Osteoblast (primary cell): ENCODE results near the gene MRPL27. TPM values are rescaled to one million over a fixed set of nuclear protein-coding genes. Genes with fewer than 3 reads are reported as not detected.

ENCODE experiments used
- DNase-seq: peaks from one replicate; pipeline ENCODE4 v3.0.0; 2011; ENCODE audit warnings: low spot score, mixed read lengths; ENCODE audit not compliant: insufficient read length; ENCODE audit errors: missing footprints
- H2AFZ ChIP-seq: 2 replicates; pipeline ENCODE4 v1.6.0; 2011; ENCODE audit warnings: mild to moderate bottlenecking, low read length
- H3K27ac ChIP-seq: 2 replicates; pipeline ENCODE4 v1.5.1; 2011; ENCODE audit warnings: mild to moderate bottlenecking, low read depth, low read length, moderate library complexity
- H3K27me3 ChIP-seq: 2 replicates; pipeline ENCODE4 v1.6.0; 2012; ENCODE audit warnings: mild to moderate bottlenecking, control low read depth, inconsistent platforms, low read length, moderate library complexity; ENCODE audit not compliant: insufficient read depth
- H3K36me3 ChIP-seq: 2 replicates; pipeline ENCODE4 v1.5.1; 2011; ENCODE audit warnings: mild to moderate bottlenecking, low read length, control low read depth, moderate library complexity; ENCODE audit not compliant: insufficient read depth
- H3K4me1 ChIP-seq: 2 replicates; pipeline ENCODE4 v1.5.1; 2011; ENCODE audit warnings: mild to moderate bottlenecking, low read length, control low read depth, moderate library complexity; ENCODE audit not compliant: insufficient read depth
- H3K4me2 ChIP-seq: 2 replicates; pipeline ENCODE4 v1.6.0; 2011; ENCODE audit warnings: mild to moderate bottlenecking, low read length; ENCODE audit not compliant: insufficient read depth
- H3K4me3 ChIP-seq: fragments of 200-600 bp; sonication (generic); 3 replicates; pipeline ENCODE4 v1.5.1; 2012; ENCODE audit warnings: mild to moderate bottlenecking, low read length, inconsistent platforms; ENCODE audit not compliant: insufficient read depth
- H3K79me2 ChIP-seq: 2 replicates; pipeline ENCODE4 v1.6.0; 2012; ENCODE audit warnings: mild to moderate bottlenecking, low read length, control low read depth, inconsistent platforms; ENCODE audit not compliant: insufficient read depth
- H3K9me3 ChIP-seq: 2 replicates; pipeline ENCODE4 v1.5.1; 2011; ENCODE audit warnings: low read depth, low read length, control low read depth
- H4K20me1 ChIP-seq: 2 replicates; pipeline ENCODE4 v1.6.0; 2012; ENCODE audit warnings: mild to moderate bottlenecking, low read length, control low read depth; ENCODE audit not compliant: insufficient read depth
- total RNA-seq: library from RNA; depleted of rRNA; stranded (reverse); fragments of >200 nt; gene quantifications from 2 replicates; pipeline ENCODE4 v1.2.3, GENCODE V29; 2012
- TF ChIP-seq, protein P1 (sequence below): IDR thresholded peaks from 2 replicates; pipeline ENCODE4 v1.5.1; 2011; ENCODE audit warnings: mild to moderate bottlenecking, low read depth, low read length, moderate library complexity; ENCODE audit errors: extremely low read depth

The MRPL27 gene
- total RNA-seq, 1 donor: 55.7 TPM

GRCh38 chr17:50364715-50365114 is 8.3 kb downstream of the MRPL27 start:
- no peak overlapping the region for H3K27ac ChIP-seq
- H3K4me2 ChIP-seq: no peak overlapping the region

DNA sequence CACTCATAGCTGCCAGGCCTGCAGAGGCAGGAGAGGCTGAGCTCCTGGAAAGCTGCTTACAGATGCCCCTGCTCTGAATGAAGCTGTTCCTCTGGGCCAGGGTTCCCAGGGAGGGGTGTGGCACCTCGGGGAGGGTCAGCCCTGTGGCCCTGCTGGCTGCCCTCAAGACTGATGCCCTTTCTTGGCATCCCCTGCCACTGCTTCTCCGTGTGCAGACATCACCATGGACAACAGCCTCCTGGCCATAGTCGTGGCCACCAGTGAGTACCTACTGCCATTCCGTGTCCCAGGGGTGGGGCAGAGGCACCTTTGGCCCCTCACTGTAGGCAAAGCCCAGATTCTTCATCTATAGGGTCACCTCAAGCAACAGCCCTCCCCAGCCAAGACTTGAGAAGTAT is 8.9 kb downstream of the MRPL27 start:
- Histone ChIP-seq H3K4me3 (no peak overlapping the region), H3K4me2 (no peak overlapping the region), H3K9me3 (no peaks in the 10 kb centered on the region), H3K4me1 (peaks cover 13% of the 10 kb centered on the region), H4K20me1 (peaks cover 15% of the 10 kb centered on the region), H2AFZ (no peak overlapping the region), H3K27me3 (no peaks in the 10 kb centered on the region), H3K79me2 (no peaks in the 10 kb centered on the region), H3K36me3 (peaks cover 39% of the 10 kb centered on the region), H3K27ac (no peak overlapping the region)
- TF ChIP-seq, protein P1, sequence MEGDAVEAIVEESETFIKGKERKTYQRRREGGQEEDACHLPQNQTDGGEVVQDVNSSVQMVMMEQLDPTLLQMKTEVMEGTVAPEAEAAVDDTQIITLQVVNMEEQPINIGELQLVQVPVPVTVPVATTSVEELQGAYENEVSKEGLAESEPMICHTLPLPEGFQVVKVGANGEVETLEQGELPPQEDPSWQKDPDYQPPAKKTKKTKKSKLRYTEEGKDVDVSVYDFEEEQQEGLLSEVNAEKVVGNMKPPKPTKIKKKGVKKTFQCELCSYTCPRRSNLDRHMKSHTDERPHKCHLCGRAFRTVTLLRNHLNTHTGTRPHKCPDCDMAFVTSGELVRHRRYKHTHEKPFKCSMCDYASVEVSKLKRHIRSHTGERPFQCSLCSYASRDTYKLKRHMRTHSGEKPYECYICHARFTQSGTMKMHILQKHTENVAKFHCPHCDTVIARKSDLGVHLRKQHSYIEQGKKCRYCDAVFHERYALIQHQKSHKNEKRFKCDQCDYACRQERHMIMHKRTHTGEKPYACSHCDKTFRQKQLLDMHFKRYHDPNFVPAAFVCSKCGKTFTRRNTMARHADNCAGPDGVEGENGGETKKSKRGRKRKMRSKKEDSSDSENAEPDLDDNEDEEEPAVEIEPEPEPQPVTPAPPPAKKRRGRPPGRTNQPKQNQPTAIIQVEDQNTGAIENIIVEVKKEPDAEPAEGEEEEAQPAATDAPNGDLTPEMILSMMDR: no peak
- peak; percentile 52 for DNase-seq

More at GRCh38 chr17:50364715-50365114, 8.3 kb downstream of the MRPL27 start:
- H3K79me2 ChIP-seq: peaks cover 2% of the 10 kb centered on the region
- no peak overlapping the region for H3K4me3 ChIP-seq
- H2AFZ ChIP-seq: no peak overlapping the region
- H3K4me1 ChIP-seq: peaks cover 13% of the 10 kb centered on the region
- TF ChIP-seq, protein P1: peak; percentile 10
- peaks cover 39% of the 10 kb centered on the region for H3K36me3 ChIP-seq
- H4K20me1 ChIP-seq: peaks cover 15% of the 10 kb centered on the region
- DNase-seq: peak; percentile 94
- no peaks in the 10 kb centered on the region for H3K9me3 ChIP-seq
- no peaks in the 10 kb centered on the region for H3K27me3 ChIP-seq

GRCh38 chr17:50363217-50364060 is 9.5 kb downstream of the MRPL27 start:
- H3K4me1 ChIP-seq: peaks cover 13% of the 10 kb centered on the region
- TF ChIP-seq, protein P1: no peak
- no peak overlapping the region for H2AFZ ChIP-seq
- no peak overlapping the region for H3K4me2 ChIP-seq
- no peaks in the 10 kb centered on the region for H3K27me3 ChIP-seq
- no peaks in the 10 kb centered on the region for H3K9me3 ChIP-seq
- peak; percentile 94 for DNase-seq
- no peak overlapping the region for H3K4me3 ChIP-seq
- peaks cover 39% of the 10 kb centered on the region for H3K36me3 ChIP-seq
- no peak overlapping the region for H3K27ac ChIP-seq
- peaks cover 17% of the 10 kb centered on the region for H4K20me1 ChIP-seq
- H3K79me2 ChIP-seq: no peaks in the 10 kb centered on the region

DNA sequence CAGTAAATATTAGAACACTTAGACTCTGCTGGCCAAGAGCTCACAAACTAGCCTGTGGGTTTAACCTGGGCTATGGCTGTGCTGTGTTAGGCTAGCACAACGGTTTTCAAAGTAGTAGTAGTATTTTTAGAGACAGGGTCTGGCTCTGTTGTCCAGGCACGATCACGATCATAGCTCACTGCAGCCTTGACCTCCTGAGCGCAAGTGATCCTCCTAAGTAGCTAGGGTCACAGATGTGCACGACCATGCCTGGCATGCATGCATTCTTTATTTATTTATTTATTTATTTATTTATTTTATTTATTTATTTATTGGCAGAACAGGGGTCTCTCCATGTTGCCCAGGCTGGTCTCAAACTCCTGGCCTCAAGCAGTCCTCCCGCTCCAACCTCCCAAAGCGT is 10.3 kb downstream of the MRPL27 start:
- Histone ChIP-seq H3K9me3 (no peaks in the 10 kb centered on the region), H3K4me1 (peaks cover 13% of the 10 kb centered on the region), H3K36me3 (peaks cover 39% of the 10 kb centered on the region), H3K27ac (no peak overlapping the region), H2AFZ (no peak overlapping the region), H4K20me1 (peaks cover 19% of the 10 kb centered on the region), H3K4me3 (no peak overlapping the region), H3K4me2 (peak overlapping the region; percentile 50), H3K27me3 (no peaks in the 10 kb centered on the region), H3K79me2 (no peaks in the 10 kb centered on the region)
- DNase-seq: peak; percentile 51
- TF ChIP-seq, protein P1: no peak
